H1 (cell line): Measurements from ENCODE around the gene RGL1. TPM values are rescaled to one million over a fixed set of nuclear protein-coding genes. Genes with fewer than 3 reads are reported as not detected.

ENCODE experiments used
- CTCF ChIA-PET: fragments of 300-600 bp; sonication (Branson Sonifier 250); formaldehyde crosslinking; loops from one replicate; lab custom pipeline; 2021; ENCODE audit not compliant: partially characterized antibody; lab: Charles Lee
- POLR2A ChIA-PET: fragments of 300-600 bp; sonication (Branson Sonifier 250); formaldehyde crosslinking; loops from one replicate; lab custom pipeline; 2021; ENCODE audit warnings: inconsistent platforms; ENCODE audit not compliant: partially characterized antibody; lab: Charles Lee
- DNase-seq, 2 experiments: peaks; one replicate each; pipeline versions ENCODE4 v3.0.0 to v3.0.0-alpha.2; 2010 to 2022; ENCODE audit warnings: low spot score in 2 of 2, low read depth in 1 of 2, mixed read lengths in 1 of 2
- FAIRE-seq: peaks from 2 replicates; lab custom pipeline; 2011; peaks lifted over from hg19 to GRCh38; lab: Jason Lieb, UNC
- H2AFZ ChIP-seq: 2 replicates; pipeline ENCODE4 v1.8.1; 2012; ENCODE audit warnings: low read length, inconsistent platforms
- H2AK5ac ChIP-seq: 2 replicates; pipeline ENCODE4 v1.6.1; 2013; ENCODE audit warnings: low read depth, low read length
- H2BK120ac ChIP-seq: replicated peaks from 2 replicates; pipeline ENCODE3; 2013; ENCODE audit warnings: low read depth, low read length, inconsistent platforms
- H2BK12ac ChIP-seq: 2 replicates; pipeline ENCODE4 v1.6.1; 2013; ENCODE audit warnings: low read depth, low read length
- H2BK15ac ChIP-seq: 2 replicates; pipeline ENCODE4 v1.6.1; 2013; ENCODE audit warnings: low read length
- H2BK20ac ChIP-seq: 2 replicates; pipeline ENCODE4 v1.6.1; 2013; ENCODE audit warnings: low read length
- H2BK5ac ChIP-seq: 2 replicates; pipeline ENCODE4 v1.6.1; 2013; ENCODE audit warnings: low read depth, low read length
- H3K14ac ChIP-seq: 2 replicates; pipeline ENCODE4 v1.6.1; 2013; ENCODE audit warnings: inconsistent platforms; ENCODE audit not compliant: insufficient read length
- H3K18ac ChIP-seq: 2 replicates; pipeline ENCODE4 v1.6.1; 2013; ENCODE audit warnings: low read length; ENCODE audit errors: extremely low read depth
- H3K23ac ChIP-seq: 2 replicates; pipeline ENCODE4 v1.6.1; 2013; ENCODE audit warnings: inconsistent platforms; ENCODE audit not compliant: insufficient read length
- H3K23me2 ChIP-seq: 2 replicates; pipeline ENCODE4 v1.6.1; 2013; ENCODE audit warnings: low read depth, low read length
- H3K27ac ChIP-seq: 2 replicates; pipeline ENCODE4 v1.6.1; 2011; ENCODE audit warnings: low read depth, low read length, inconsistent platforms
- H3K27me3 ChIP-seq, 4 experiments: replicated peaks in 1 of 4; 1 replicate in 1 of 4; 2 replicates in 3 of 4; pipeline versions ENCODE4 v1.6.1 to v1.8.1; 2011 to 2013; ENCODE audit warnings: low read length in 3 of 4, mild to moderate bottlenecking in 3 of 4, inconsistent platforms in 2 of 4, mixed read lengths in 2 of 4, moderate library complexity in 1 of 4; ENCODE audit not compliant: control insufficient read depth in 3 of 4, insufficient read depth in 3 of 4; ENCODE audit errors: extremely low read depth in 1 of 4
- H3K36me3 ChIP-seq, 4 experiments: 2 replicates each; pipeline versions ENCODE4 v1.6.1 to v1.8.1; 2011 to 2013; ENCODE audit warnings: mild to moderate bottlenecking in 4 of 4, low read length in 3 of 4, moderate library complexity in 2 of 4, control low read depth in 1 of 4, inconsistent platforms in 1 of 4; ENCODE audit not compliant: insufficient read depth in 4 of 4, control insufficient read depth in 2 of 4
- H3K4ac ChIP-seq: replicated peaks from 2 replicates; pipeline ENCODE3; 2013; ENCODE audit warnings: low read length, low read depth, mixed read lengths, inconsistent platforms; ENCODE audit not compliant: insufficient read length
- H3K4me1 ChIP-seq, 4 experiments: replicated peaks in 1 of 4; 1 replicate in 1 of 4; 2 replicates in 3 of 4; pipeline versions ENCODE4 v1.6.1 to v1.8.1; 2011 to 2013; ENCODE audit warnings: low read length in 3 of 4, inconsistent platforms in 2 of 4, mixed read lengths in 1 of 4; ENCODE audit not compliant: insufficient read depth in 4 of 4, control insufficient read depth in 3 of 4
- H3K4me2 ChIP-seq, 2 experiments: 2 replicates each; pipeline versions ENCODE4 v1.6.1 to v1.8.1; 2011 to 2013; ENCODE audit warnings: low read depth in 2 of 2, low read length in 2 of 2, control low read depth in 1 of 2, inconsistent platforms in 1 of 2, mild to moderate bottlenecking in 1 of 2; ENCODE audit not compliant: insufficient read depth in 1 of 2
- H3K4me3 ChIP-seq, 4 experiments: fragments of 200-600, 300-600 bp in 1 of 4; sonication (generic), shearing (Covaris generic), sonication (Bioruptor Twin) in 1 of 4; 2 replicates each; pipeline versions ENCODE4 v1.5.1 to v1.8.1; 2011 to 2016; ENCODE audit warnings: low read length in 4 of 4, low read depth in 3 of 4, control low read depth in 2 of 4, inconsistent platforms in 2 of 4, mild to moderate bottlenecking in 2 of 4, mixed read lengths in 1 of 4, moderate library complexity in 1 of 4; ENCODE audit not compliant: insufficient read depth in 2 of 4; ENCODE audit errors: extremely low read depth in 1 of 4
- H3K56ac ChIP-seq: replicated peaks from 2 replicates; pipeline ENCODE3; 2013; ENCODE audit warnings: low read depth, mild to moderate bottlenecking, mixed read lengths, low read length, inconsistent platforms; ENCODE audit not compliant: insufficient read length
- H3K79me1 ChIP-seq: 2 replicates; pipeline ENCODE4 v1.6.1; 2013; ENCODE audit warnings: low read depth, low read length, control low read depth
- H3K79me2 ChIP-seq, 2 experiments: 2 replicates each; pipeline versions ENCODE4 v1.6.1 to v1.8.1; 2012 to 2013; ENCODE audit warnings: low read length in 2 of 2, mild to moderate bottlenecking in 2 of 2, inconsistent platforms in 1 of 2; ENCODE audit not compliant: insufficient read depth in 2 of 2, control insufficient read depth in 1 of 2
- H3K9ac ChIP-seq, 4 experiments: replicated peaks in 1 of 4; 1 replicate in 1 of 4; 2 replicates in 3 of 4; pipeline versions ENCODE4 v1.6.1 to v1.8.1; 2011 to 2013; ENCODE audit warnings: low read depth in 3 of 4, low read length in 3 of 4, control low read depth in 2 of 4, mild to moderate bottlenecking in 2 of 4, moderate library complexity in 2 of 4, inconsistent platforms in 1 of 4; ENCODE audit errors: extremely low read depth in 1 of 4
- H3K9me3 ChIP-seq, 2 experiments: 2 replicates each; pipeline versions ENCODE4 v1.6.1 to v1.8.1; 2012 to 2013; ENCODE audit warnings: mild to moderate bottlenecking in 2 of 2, moderate library complexity in 2 of 2, control low read depth in 1 of 2, inconsistent platforms in 1 of 2, low read depth in 1 of 2, low read length in 1 of 2, mixed read lengths in 1 of 2; ENCODE audit not compliant: insufficient read depth in 2 of 2
- H4K20me1 ChIP-seq, 2 experiments: replicated peaks in 1 of 2; 2 replicates each; pipeline versions ENCODE3 to v1.8.1; 2011 to 2013; ENCODE audit warnings: inconsistent platforms in 2 of 2, low read length in 2 of 2, mild to moderate bottlenecking in 1 of 2; ENCODE audit not compliant: insufficient read depth in 2 of 2, control insufficient read depth in 1 of 2
- H4K5ac ChIP-seq: 2 replicates; pipeline ENCODE4 v1.6.1; 2013; ENCODE audit warnings: low read length, low read depth, mixed read lengths, inconsistent platforms; ENCODE audit not compliant: insufficient read length
- H4K8ac ChIP-seq: 2 replicates; pipeline ENCODE4 v1.8.0; 2013; ENCODE audit warnings: mild to moderate bottlenecking, moderate library complexity, low read length, inconsistent platforms; ENCODE audit not compliant: insufficient read depth; ENCODE audit errors: extremely low read depth
- H4K91ac ChIP-seq: replicated peaks from 2 replicates; pipeline ENCODE3; 2013; ENCODE audit warnings: low read length, mixed read lengths, inconsistent platforms; ENCODE audit not compliant: insufficient read length
- CBX5 ChIP-seq: fragments of 300-800, 300-1000 bp; sonication (generic); IDR thresholded peaks from 2 replicates; pipeline ENCODE4 v1.7.1; 2016; ENCODE audit warnings: antibody characterized with exemption, low read length, low read depth
- CEBPB ChIP-seq: IDR thresholded peaks from 2 replicates; pipeline ENCODE4 v1.6.1; 2012; ENCODE audit warnings: low read depth, low read length
- MAFK ChIP-seq: IDR thresholded peaks from 2 replicates; pipeline ENCODE4 v1.6.1; 2012; ENCODE audit warnings: low read depth, mild to moderate bottlenecking, improper control_type of control experiment, low read length
- RBBP5 ChIP-seq: IDR thresholded peaks from 2 replicates; pipeline ENCODE4 v1.7.1; 2012; ENCODE audit warnings: low read depth, mild to moderate bottlenecking, inconsistent platforms, low read length, moderate library complexity, borderline replicate concordance
- SIRT6 ChIP-seq: IDR thresholded peaks from one replicate; pipeline ENCODE4 v1.7.1; 2012; ENCODE audit warnings: low read length, inconsistent platforms
- SIX5 ChIP-seq: IDR thresholded peaks from 2 replicates; pipeline ENCODE4 v1.6.1; 2011; ENCODE audit warnings: mild to moderate bottlenecking, low read depth, low read length
- TAF7 ChIP-seq: optimal IDR thresholded peaks from 2 replicates; pipeline ENCODE3; 2011; ENCODE audit warnings: low read depth, mild to moderate bottlenecking, inconsistent platforms, low read length, moderate library complexity, borderline replicate concordance
- TBP ChIP-seq: IDR thresholded peaks from 2 replicates; pipeline ENCODE4 v1.6.1; 2011; ENCODE audit warnings: low read depth, low read length, improper control_type of control experiment
- WGBS, 2 experiments: shearing (Covaris generic) in 1 of 2; methylation state at CpG; one replicate each; pipeline versions ENCODE4 v1.1.6 to v1.1.7; 2013 to 2015; ENCODE audit warnings: low lambda C conversion rate in 2 of 2, mixed read lengths in 2 of 2, inconsistent platforms in 1 of 2, low coverage in 1 of 2, missing lambda C conversion rate in 1 of 2; ENCODE audit not compliant: insufficient replicate concordance in 2 of 2, insufficient coverage in 1 of 2, insufficient read length in 1 of 2; ENCODE audit errors: extremely low coverage in 1 of 2, missing lambda C conversion rate in 1 of 2; 5-methylcytosine and 5-hydroxymethylcytosine counted together
- polyA plus RNA-seq, 7 experiments: library from polyadenylated mRNA; depleted of rRNA in 3 of 7; stranded (reverse) in 5 of 7; unstranded in 2 of 7; fragments of >200 nt in 5 of 7; fragments of 200-250 nt in 2 of 7; gene quantifications; 1 replicate in 5 of 7; 2 replicates in 1 of 7; 4 replicates in 1 of 7; pipeline versions ENCODE4 v1.2.1 to v1.2.3, GENCODE V29; 2011 to 2013; ENCODE audit warnings: missing spikeins in 2 of 7, mixed read lengths in 2 of 7
- total RNA-seq: library from RNA; stranded (reverse); fragmentation: NEBNext Ultra II Directional; extraction: Animal tissue kit (Norgen Biotek cat#: 25700); gene quantifications from 2 replicates; pipeline ENCODE4 v1.2.1, GENCODE V29; 2021
- TF ChIP-seq, protein P1 (sequence below), 3 experiments: IDR thresholded peaks; 1 replicate in 2 of 3; 2 replicates in 1 of 3; pipeline versions ENCODE4 v1.5.1 to v1.6.1; 2011; ENCODE audit warnings: low read length in 3 of 3, mild to moderate bottlenecking in 3 of 3, inconsistent platforms in 2 of 3, low read depth in 1 of 3, moderate library complexity in 1 of 3; ENCODE audit not compliant: insufficient read depth in 1 of 3; ENCODE audit errors: control extremely low read depth in 1 of 3

The RGL1 gene
- total and polyA plus RNA-seq, 2 of the 8 experiments (the other 6 are each of a cell fraction or from before 2014, with no cell fraction given), result 0.98 to 2.4 TPM

DNA sequence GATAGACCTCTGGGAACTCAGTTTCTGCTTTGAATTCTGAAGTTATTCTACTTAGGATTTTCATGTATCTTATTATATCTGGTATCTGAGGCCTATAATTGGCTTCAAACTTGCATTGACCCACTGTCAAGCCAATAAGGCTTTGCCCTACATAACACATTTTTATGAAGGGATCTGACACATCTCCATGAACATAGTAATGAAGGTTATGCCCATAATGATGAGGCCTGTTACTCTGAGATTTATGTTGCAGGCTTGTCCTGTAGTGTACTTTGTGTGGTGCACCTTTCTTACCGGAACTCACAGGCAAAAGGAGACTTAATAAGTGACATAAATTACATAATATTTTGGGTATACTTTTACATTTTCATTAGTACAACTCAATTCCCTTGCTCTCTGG, 14.1 kb downstream of the RGL1 start:
- WGBS, 2 experiments, result 89% methylated on average over 1 of the region's 1 CpG; no CpG with 5 or more reads in 1 of the 2 experiments

More for the DNA sequence above, 14.1 kb downstream of the RGL1 start:
- Histone ChIP-seq H4K20me1 (no peaks in the 10 kb centered on the region), H3K79me1 (no peaks in the 10 kb centered on the region), H4K5ac (no peak overlapping the region), H2BK120ac (no peak overlapping the region), H3K23me2 (no peaks in the 10 kb centered on the region), H4K8ac (no peak overlapping the region), H3K23ac (no peak overlapping the region), H2BK20ac (no peak overlapping the region), H2BK12ac (no peak overlapping the region), H3K36me3 (no peaks in the 10 kb centered on the region), H3K27me3 (no peaks in the 10 kb centered on the region), H3K14ac (no peak overlapping the region), H3K4ac (no peak overlapping the region), H3K4me2 (no peak overlapping the region), H3K9ac (no peak overlapping the region), H3K18ac (no peak overlapping the region), H3K79me2 (no peaks in the 10 kb centered on the region), H2AK5ac (no peak overlapping the region), H3K4me3 (no peak overlapping the region), H2AFZ (no peak overlapping the region), H2BK5ac (no peak overlapping the region), H3K9me3 (no peaks in the 10 kb centered on the region), H3K4me1 (no peaks in the 10 kb centered on the region), H2BK15ac (no peak overlapping the region), H3K27ac (no peak overlapping the region), H3K56ac (no peak overlapping the region), H4K91ac (no peak overlapping the region)
- CTCF ChIA-PET, result interaction anchor here (0.6 kb wide), 1 partner anchor 907 kb away, joined by 5 read pairs; no protein-coding TSS in a partner anchor
- TF ChIP-seq CEBPB (no peak), TAF7 (no peak), RBBP5 (no peak), TBP (no peak), MAFK (no peak), SIX5 (no peak), SIRT6 (no peak), CBX5 (no peak)
- TF ChIP-seq, protein P1, sequence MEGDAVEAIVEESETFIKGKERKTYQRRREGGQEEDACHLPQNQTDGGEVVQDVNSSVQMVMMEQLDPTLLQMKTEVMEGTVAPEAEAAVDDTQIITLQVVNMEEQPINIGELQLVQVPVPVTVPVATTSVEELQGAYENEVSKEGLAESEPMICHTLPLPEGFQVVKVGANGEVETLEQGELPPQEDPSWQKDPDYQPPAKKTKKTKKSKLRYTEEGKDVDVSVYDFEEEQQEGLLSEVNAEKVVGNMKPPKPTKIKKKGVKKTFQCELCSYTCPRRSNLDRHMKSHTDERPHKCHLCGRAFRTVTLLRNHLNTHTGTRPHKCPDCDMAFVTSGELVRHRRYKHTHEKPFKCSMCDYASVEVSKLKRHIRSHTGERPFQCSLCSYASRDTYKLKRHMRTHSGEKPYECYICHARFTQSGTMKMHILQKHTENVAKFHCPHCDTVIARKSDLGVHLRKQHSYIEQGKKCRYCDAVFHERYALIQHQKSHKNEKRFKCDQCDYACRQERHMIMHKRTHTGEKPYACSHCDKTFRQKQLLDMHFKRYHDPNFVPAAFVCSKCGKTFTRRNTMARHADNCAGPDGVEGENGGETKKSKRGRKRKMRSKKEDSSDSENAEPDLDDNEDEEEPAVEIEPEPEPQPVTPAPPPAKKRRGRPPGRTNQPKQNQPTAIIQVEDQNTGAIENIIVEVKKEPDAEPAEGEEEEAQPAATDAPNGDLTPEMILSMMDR (IDR thresholded peaks at IDR 0.05; ENCODE audit: control extremely low read depth in 1 of 3, insufficient read depth in 1 of 3, low read depth in 1 of 3, low read length in 3 of 3), result no peak
- DNase-seq, result no peak
- POLR2A ChIA-PET, result no interaction called here
- FAIRE-seq, result no peak
